ENCODE results near the gene CCDC188.

DNA sequence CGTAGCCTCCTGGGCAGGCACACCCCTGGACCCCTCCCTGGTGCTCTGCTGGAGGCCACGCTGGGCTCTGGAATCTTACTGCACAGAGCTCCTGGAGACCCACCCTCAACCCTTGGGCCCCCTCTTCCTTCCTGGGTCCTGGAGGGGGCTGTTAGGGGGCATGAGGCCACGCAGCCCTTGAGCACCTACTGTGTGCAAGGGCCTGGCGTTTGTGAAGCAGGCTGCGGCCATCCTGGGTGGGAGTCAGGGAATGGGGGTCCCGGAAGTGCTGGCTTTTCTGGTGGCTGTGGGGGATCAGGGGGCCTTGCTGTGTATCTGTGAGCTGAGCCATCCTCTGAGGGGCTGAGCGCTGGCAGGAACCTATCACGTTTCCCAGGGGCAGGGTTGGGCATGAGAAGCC lies 40.9 kb upstream of the CCDC188 start:
- TF ChIP-seq, protein P1, sequence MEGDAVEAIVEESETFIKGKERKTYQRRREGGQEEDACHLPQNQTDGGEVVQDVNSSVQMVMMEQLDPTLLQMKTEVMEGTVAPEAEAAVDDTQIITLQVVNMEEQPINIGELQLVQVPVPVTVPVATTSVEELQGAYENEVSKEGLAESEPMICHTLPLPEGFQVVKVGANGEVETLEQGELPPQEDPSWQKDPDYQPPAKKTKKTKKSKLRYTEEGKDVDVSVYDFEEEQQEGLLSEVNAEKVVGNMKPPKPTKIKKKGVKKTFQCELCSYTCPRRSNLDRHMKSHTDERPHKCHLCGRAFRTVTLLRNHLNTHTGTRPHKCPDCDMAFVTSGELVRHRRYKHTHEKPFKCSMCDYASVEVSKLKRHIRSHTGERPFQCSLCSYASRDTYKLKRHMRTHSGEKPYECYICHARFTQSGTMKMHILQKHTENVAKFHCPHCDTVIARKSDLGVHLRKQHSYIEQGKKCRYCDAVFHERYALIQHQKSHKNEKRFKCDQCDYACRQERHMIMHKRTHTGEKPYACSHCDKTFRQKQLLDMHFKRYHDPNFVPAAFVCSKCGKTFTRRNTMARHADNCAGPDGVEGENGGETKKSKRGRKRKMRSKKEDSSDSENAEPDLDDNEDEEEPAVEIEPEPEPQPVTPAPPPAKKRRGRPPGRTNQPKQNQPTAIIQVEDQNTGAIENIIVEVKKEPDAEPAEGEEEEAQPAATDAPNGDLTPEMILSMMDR (conservative IDR thresholded peaks at IDR 0.05; ENCODE audit: low read depth, low read length), result no peak
- TF ChIP-seq MXI1 (IDR thresholded peaks at IDR 0.05; ENCODE audit: borderline replicate concordance, low read depth, low read length), result no peak
- no peak for TF ChIP-seq POLR2A (IDR thresholded peaks at IDR 0.05; ENCODE audit: low read depth, low read length)
- no peak for TF ChIP-seq BHLHE40 (IDR thresholded peaks at IDR 0.05; ENCODE audit: low read depth, low read length)
- TF ChIP-seq RAD21 (IDR thresholded peaks at IDR 0.05; ENCODE audit: low read length), result no peak
- no peak for TF ChIP-seq USF2 (IDR thresholded peaks at IDR 0.05; ENCODE audit: low read depth, low read length)
- TF ChIP-seq RFX5 (IDR thresholded peaks at IDR 0.05; ENCODE audit: low read depth, low read length), result no peak
- no peak for TF ChIP-seq FOS (IDR thresholded peaks at IDR 0.05; ENCODE audit: low read depth, low read length)
- TF ChIP-seq SMC3 (IDR thresholded peaks at IDR 0.05; ENCODE audit: low read depth, low read length), result no peak
- no peak for TF ChIP-seq CEBPB (IDR thresholded peaks at IDR 0.05; ENCODE audit: low read depth, low read length)
- no peak for TF ChIP-seq ELK1 (IDR thresholded peaks at IDR 0.05; ENCODE audit: borderline replicate concordance, low read depth, low read length)
- TF ChIP-seq MAFK (IDR thresholded peaks at IDR 0.05; ENCODE audit: low read depth, low read length), result no peak
- TF ChIP-seq MAZ (IDR thresholded peaks at IDR 0.05; ENCODE audit: borderline replicate concordance, low read depth, low read length), result no peak
- TF ChIP-seq CHD1 (IDR thresholded peaks at IDR 0.05; ENCODE audit: low read depth, low read length), result no peak
